NCI-H774 (cell line): ENCODE results near the gene RTTN.
"Not testable (repeated sequence)": the region's sequence is repeated elsewhere in the genome, so short reads cannot be mapped to it uniquely, and the experiment has no call there.

ENCODE experiments used
- DNase-seq: peaks from one replicate; lab custom pipeline; 2025; lab: John Stamatoyannopoulos, UW

The RTTN gene

DNA sequence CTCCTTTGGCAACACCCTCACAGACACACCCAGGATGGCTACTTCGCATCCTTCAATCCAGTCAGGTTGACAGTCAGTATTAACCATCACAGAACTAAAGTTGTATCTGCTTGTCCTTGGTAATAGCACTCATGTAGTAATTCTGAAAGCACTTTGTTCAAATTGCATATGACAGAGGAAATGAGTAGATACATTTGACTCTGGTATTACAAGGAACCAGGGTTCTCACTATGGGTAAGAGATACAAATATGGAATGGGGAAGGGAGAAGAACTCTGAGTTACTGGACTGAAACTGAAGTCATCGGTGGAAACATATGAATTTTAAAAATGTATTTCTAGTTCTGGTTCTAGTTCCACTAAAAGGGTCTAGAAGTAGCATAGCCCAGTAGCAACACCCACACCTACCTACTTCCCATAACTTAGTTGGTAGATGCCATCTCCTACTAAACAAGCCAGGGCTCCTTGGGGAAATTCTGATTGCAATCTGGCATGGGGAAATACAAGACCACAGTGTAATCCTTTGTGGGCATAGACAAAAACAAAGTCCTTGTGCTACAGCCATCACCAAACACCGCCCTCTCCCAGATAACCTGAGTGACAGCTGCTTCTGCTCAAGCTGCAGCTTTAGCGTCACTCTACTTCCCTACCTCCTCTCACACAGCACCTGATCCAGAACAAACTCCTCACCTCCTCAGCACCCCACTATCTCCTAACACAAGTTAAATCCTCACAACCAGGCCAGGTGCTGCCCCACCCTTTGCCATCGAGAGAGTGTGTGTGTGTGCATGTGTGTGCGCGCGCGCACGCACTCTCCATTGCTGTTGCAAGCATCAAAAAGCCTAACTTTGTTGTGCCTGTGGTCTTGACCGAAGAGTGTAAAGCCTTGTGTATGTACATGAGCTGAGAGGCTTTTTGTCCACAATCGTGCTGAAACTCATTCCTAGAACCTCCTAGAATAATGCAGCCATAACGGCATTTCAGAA lies 226.5 kb downstream of the RTTN start:
- DNase-seq: no peak

DNA sequence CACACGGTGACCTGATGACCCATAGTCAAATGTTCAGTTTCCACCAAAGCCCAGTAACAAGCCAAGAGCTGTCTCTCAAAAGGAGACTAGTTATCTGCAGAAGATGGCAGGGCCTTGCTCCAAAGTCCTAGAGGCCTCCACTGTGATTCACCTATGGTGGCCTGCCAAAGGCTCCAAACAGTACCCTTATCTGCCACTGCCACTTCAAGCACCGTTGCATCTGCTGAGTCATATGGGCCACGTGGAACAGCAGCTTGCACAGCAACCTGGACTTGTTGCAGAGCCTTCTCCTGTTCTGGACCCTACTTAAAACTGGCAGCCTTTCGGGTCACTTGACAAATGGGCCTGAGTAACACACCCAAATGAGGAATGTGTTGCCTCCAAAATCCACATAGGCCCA lies 230.2 kb downstream of the RTTN start:
- not testable (repeated sequence) for DNase-seq

DNA sequence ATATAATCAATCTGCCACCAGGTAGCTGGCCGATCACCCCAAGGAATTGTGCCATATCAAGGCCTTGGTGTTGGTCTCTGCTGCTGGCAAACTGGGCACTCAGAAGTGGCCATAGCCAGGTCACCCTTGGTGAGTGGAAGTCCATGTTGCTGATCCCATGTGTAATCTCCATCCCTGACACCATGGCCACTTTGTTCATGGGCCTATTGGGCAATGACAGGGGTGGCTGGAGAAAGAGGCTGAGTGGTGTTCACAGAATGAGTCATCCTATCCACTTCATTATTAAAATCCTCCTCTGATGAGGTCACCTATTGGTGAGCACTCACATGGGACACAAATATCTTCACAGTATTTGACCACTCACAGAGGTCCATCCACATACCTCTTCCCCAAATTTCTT lies 231.1 kb downstream of the RTTN start:
- no peak for DNase-seq

GRCh38 chr18:69969491-69969890 lies 236.0 kb downstream of the RTTN start:
- no peak for DNase-seq

DNA sequence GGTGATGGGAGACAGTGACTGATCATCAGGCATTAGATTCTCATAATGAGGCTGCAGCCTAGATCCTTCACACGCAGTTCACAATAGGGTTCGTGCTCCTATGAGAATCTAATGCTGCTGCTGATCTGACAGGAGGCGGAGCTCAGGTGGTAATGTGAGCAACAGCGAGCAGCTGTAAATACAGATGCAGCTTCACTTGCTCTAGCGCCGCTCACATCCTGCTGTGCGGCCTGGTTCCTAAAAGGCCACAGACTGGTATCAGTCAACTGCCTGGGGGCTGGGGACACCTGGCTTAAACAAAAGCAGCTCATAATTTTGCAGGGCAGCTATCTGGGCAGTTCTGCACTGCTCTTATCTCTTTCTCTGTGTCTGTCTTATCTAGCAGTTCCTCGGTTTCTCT lies 237.4 kb downstream of the RTTN start:
- DNase-seq: no peak

GRCh38 chr18:69963196-69963595 lies 242.3 kb downstream of the RTTN start:
- no peak for DNase-seq

GRCh38 chr18:69961718-69962117 lies 243.8 kb downstream of the RTTN start:
- DNase-seq: no peak

GRCh38 chr18:69958422-69958821 lies 247.1 kb downstream of the RTTN start:
- no peak for DNase-seq

DNA sequence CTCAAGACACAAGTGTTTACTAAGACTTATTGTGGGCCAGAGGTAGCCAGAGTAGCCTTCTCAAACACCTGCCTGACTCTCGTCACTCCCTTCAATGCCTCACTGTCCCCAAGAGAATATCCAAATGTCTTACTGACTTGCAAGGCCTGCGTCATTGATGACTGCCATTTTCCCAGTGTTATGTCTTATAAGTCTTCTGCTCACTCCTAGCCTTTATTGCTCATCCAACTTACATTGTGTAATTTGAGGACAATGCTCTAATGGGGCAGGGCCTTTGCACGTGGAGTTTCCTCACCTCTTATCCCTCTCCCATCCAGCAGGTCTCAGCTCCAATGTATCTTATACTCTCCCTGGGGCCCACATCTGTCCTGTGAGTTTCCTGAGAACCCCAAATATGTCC lies 247.7 kb downstream of the RTTN start:
- no peak for DNase-seq

GRCh38 chr18:69956665-69957620 lies 248.5 kb downstream of the RTTN start:
- no peak for DNase-seq

GRCh38 chr18:69956057-69956456 lies 249.4 kb downstream of the RTTN start:
- DNase-seq: no peak

DNA sequence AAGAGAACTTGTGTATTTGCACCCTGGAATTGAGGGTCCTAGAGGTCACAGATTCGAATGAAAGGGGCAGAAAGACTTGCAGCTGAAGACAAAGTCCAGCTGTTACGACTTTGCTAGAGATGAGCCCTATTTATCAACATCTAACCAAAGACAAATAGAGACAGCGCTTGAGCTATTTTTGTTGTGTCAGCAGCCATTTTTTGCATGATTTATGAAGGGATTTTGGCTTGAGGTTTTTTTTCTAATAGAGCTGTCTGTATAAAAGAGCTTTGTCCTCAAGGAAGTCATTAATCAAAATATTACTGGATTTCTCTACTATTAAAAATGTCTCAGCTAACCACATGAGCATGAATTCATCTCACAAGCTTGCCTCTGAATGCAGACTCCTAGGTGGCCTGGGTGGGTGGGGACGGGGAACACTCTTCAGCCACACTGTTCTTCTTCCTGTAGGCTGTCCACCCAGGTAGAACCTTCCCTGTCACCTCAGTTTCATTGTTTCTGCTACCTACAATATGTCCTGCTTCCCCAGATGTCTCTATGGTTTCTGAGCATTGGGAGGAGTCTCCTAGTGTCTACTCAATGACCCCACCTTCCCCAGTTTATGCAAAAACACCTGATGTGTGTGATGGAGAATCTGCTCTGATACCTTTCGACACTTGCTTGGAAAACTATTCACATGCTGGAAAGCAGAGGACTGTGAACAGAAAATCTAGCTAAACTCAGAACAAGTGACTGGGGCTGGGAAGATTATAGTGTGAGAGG lies 250.6 kb downstream of the RTTN start:
- DNase-seq: no peak

DNA sequence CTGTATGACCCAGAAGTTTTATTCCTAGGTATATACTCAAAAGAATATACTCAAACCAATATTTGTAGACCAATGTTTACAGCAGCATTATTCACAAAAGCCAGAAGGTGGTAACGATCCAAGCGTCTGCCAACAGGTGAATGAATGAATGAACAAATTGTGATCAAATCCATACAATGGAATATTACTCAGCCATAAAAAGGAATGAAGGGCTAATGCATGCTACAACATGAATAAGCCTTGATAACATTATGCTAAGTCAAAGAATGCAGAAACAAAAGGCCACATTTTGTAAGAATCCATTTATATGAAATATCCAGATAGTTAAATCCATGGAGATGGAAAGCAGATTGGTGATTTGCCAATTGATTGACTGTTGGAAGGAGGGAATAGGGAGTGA lies 252.3 kb downstream of the RTTN start:
- DNase-seq: no peak
